ENCODE measurements around the gene FAM110A. TPM values are rescaled to one million over a fixed set of nuclear protein-coding genes. Genes with fewer than 3 reads are reported as not detected.
"Not testable (repeated sequence)": the region's sequence is repeated elsewhere in the genome, so short reads cannot be mapped to it uniquely, and the experiment has no call there.

The FAM110A gene
- total RNA-seq = 10 to 100 TPM in 1 of 3 donors, 1 to 10 TPM in 2; 5.1 to 10.4 (median 8.4) TPM
- long read RNA-seq, donor 1, partial matches to known transcripts = 4 of 7 reads
- long read RNA-seq, donor 1, other reads (novel, unspliced or antisense) = 0 of 7 reads
- long read RNA-seq, donor 2, partial matches to known transcripts = 3 of 9 reads
- long read RNA-seq, donor 2, other reads (novel, unspliced or antisense) = 0 of 9 reads

DNA sequence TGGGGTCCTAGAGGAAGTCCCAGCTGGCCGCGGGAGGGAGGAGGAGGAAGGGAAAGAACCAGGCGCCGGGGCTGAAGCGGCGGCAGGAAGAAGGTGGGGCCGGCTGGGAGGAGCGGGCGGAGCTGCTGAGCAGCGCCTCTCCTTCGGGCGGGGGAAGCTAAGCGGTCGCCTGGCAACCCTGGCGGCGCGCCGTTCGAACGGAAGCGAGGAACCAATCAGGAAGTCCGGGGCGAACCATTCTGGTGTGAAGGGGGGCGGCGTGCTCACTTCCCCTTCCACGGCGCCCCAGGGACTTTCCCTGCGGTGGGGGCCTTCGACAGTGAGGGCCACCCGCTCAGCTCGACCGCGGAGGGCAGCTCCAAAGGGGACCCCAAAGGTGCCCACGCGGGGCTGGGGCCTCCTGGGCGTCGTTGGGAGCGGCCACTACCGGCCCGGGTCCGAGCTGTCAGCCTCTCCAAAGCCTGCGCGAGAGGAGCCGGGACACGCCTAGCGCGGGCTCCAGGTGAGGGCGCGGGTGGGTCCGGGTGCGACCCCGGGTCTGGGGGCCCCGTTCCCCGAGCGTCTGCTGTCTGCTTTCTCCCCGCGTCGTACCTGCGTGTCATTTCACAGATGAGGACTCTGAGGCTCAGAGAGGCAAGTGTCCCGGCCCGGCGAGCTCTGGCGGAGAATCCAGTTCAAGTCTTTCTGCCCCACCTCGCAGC, at the start of gene FAM110A:
Gene FAM110A (plus strand): TSS at position 266 of the 701 bp plus-strand sequence. CDS start 11,090 bp downstream, outside the sequence.
- Histone ChIP-seq H3K36me3 (ENCODE audit: low read depth) (no peaks in the 10 kb centered on the region), H3K4me3 (peak within 1 kb of the TSS; percentile 85), H3K4me1 (ENCODE audit: low read depth) (no peaks in the 10 kb centered on the region), H3K9me3 (no peaks in the 10 kb centered on the region)
- intact Hi-C loops (cut with DNase I, micrococcal nuclease) = no loop called here
- peak; percentile 97 to 99 (median 99) for DNase-seq
- peak; percentile 99 for ATAC-seq
- no peak for TF ChIP-seq CTCF (IDR thresholded peaks at IDR 0.05)

- DNase-seq (no peak), ATAC-seq (peak; percentile 38)
- no peaks in the 10 kb centered on the region for H3K4me1 ChIP-seq (ENCODE audit: low read depth)
- peaks cover 11% of the 10 kb centered on the region for H3K9me3 ChIP-seq
- intact Hi-C loops (cut with DNase I, micrococcal nuclease) = no loop called here
- no peaks in the 10 kb centered on the region for H3K36me3 ChIP-seq (ENCODE audit: low read depth)
- no peak for TF ChIP-seq CTCF (IDR thresholded peaks at IDR 0.05)
- no peak overlapping the region for H3K4me3 ChIP-seq
Measured at GRCh38 chr20:787825-788224, 45.7 kb upstream of the FAM110A start.

- DNase-seq = no peak
- no peak for TF ChIP-seq CTCF (IDR thresholded peaks at IDR 0.05)
- no peaks in the 10 kb centered on the region for H3K4me1 ChIP-seq (ENCODE audit: low read depth)
- H3K36me3 ChIP-seq (ENCODE audit: low read depth) = no peaks in the 10 kb centered on the region
- H3K4me3 ChIP-seq = no peak overlapping the region
- intact Hi-C loops (cut with DNase I, micrococcal nuclease) = no loop called here
- peaks cover 7% of the 10 kb centered on the region for H3K9me3 ChIP-seq
- ATAC-seq = no peak
Measured at GRCh38 chr20:791056-791455, 42.5 kb upstream of the FAM110A start.

GRCh38 chr20:792248-792647, 41.3 kb upstream of the FAM110A start:
- H3K4me1 ChIP-seq (ENCODE audit: low read depth) = no peaks in the 10 kb centered on the region
- no peak overlapping the region for H3K4me3 ChIP-seq
- intact Hi-C loops (cut with DNase I, micrococcal nuclease) = no loop called here
- H3K36me3 ChIP-seq (ENCODE audit: low read depth) = no peaks in the 10 kb centered on the region
- DNase-seq = no peak
- no peak for TF ChIP-seq CTCF (IDR thresholded peaks at IDR 0.05)
- peaks cover 7% of the 10 kb centered on the region for H3K9me3 ChIP-seq
- ATAC-seq = no peak

- Histone ChIP-seq H3K4me1 (ENCODE audit: low read depth) (no peaks in the 10 kb centered on the region), H3K4me3 (no peak overlapping the region), H3K9me3 (peaks cover 6% of the 10 kb centered on the region), H3K36me3 (ENCODE audit: low read depth) (no peaks in the 10 kb centered on the region)
- intact Hi-C loops (cut with DNase I, micrococcal nuclease) = no loop called here
- ATAC-seq (no peak), DNase-seq (peak in 2 of 3 donors; percentile 67 to 71)
- TF ChIP-seq CTCF (IDR thresholded peaks at IDR 0.05) = no peak
Measured at GRCh38 chr20:796921-797320, 36.6 kb upstream of the FAM110A start.

DNA sequence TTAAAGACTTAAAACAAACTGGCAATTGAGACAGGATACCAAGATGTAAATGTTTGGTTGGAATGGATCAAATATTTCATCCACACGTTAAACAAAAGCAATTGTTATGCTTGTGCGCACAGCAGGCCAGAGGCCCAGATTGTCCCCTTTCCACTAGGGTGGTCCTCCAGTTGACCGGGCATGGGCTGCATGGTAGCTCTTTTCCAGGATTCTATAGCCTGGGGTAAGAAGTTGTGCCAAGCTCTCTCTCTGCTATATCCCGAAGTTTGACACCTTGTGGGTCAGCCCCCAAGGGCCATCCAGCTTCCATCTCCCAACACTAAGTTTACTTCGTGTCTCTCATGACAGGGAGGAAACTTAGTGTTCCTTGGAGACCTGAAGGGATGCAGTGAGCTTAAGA, 34.8 kb upstream of the FAM110A start:
- DNase-seq; intact Hi-C loops (cut with DNase I, micrococcal nuclease); H3K4me1 ChIP-seq (ENCODE audit: low read depth); H3K36me3 ChIP-seq (ENCODE audit: low read depth); H3K9me3 ChIP-seq; ATAC-seq; H3K4me3 ChIP-seq: not testable (repeated sequence)

DNA sequence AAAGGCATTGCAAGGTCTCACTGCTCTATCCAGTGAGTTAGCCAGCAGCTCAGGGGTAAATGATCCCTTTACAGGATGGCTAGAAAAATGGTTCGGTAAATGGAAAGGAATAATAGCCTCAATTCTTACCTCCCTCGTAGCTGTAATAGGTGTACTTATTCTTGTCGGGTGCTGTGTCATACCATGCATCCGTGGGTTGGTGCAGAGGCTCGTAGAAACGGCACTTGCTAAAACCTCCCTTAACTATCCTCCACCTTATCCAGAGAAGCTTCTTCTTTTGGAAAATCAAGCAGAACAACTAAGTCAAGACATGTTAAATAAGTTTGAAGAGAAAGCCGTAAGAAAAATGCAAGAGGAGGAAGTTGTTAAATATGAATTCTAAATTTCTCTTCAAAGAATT, 33.5 kb upstream of the FAM110A start:
- DNase-seq; ATAC-seq; H3K4me1 ChIP-seq (ENCODE audit: low read depth); H3K4me3 ChIP-seq; intact Hi-C loops (cut with DNase I, micrococcal nuclease); H3K9me3 ChIP-seq; H3K36me3 ChIP-seq (ENCODE audit: low read depth): not testable (repeated sequence)
